ENCODE measurements around the gene TMEM243. TPM values are rescaled to one million over a fixed set of nuclear protein-coding genes. Genes with fewer than 3 reads are reported as not detected.

The TMEM243 gene
- total RNA-seq, 1 donor from 2014 or later = 24.6 TPM

Other genes with a start within 250 kb of the TMEM243 start
- 18.3 TPM for gene ELAPOR2, start 160.1 kb downstream of the TMEM243 start, total RNA-seq
- gene DMTF1, start 67.3 kb downstream of the TMEM243 start, total RNA-seq = 147 TPM
- gene CROT, start 125.9 kb upstream of the TMEM243 start, total RNA-seq = 13.1 TPM

Data from sciatic nerve (tissue), 1 donor.